GM19372 (cell line): ENCODE results near the gene TSC2.
"Not testable (repeated sequence)": the region's sequence is repeated elsewhere in the genome, so short reads cannot be mapped to it uniquely, and the experiment has no call there.

Experiments used
- ATAC-seq: cut with Tn5 transposase; IDR thresholded peaks from one replicate; pipeline ENCODE4 v1.9.1; 2021; ENCODE audit warnings: mild to moderate bottlenecking, low read depth, moderate library complexity; ENCODE audit not compliant: unreplicated experiment

The TSC2 gene

GRCh38 chr16:2095918-2096582, 48.3 kb downstream of the TSC2 start:
- no peak for ATAC-seq

GRCh38 chr16:2096853-2097595, 49.2 kb downstream of the TSC2 start:
- no peak for ATAC-seq

- ATAC-seq, result not testable (repeated sequence)
Observed at GRCh38 chr16:2097689-2098088, 49.9 kb downstream of the TSC2 start.

GRCh38 chr16:2101581-2101980, 53.8 kb downstream of the TSC2 start:
- ATAC-seq, result not testable (repeated sequence)

- no peak for ATAC-seq
Observed at GRCh38 chr16:2102471-2102870, 54.7 kb downstream of the TSC2 start.

- not testable (repeated sequence) for ATAC-seq
Observed at GRCh38 chr16:2104464-2104863, 56.7 kb downstream of the TSC2 start.

GRCh38 chr16:2105291-2105690, 57.5 kb downstream of the TSC2 start:
- not testable (repeated sequence) for ATAC-seq

GRCh38 chr16:2105769-2106168, 58.0 kb downstream of the TSC2 start:
- ATAC-seq, result not testable (repeated sequence)

GRCh38 chr16:2106211-2106610, 58.4 kb downstream of the TSC2 start:
- ATAC-seq, result not testable (repeated sequence)

GRCh38 chr16:2107121-2107790, 59.5 kb downstream of the TSC2 start:
- ATAC-seq, result not testable (repeated sequence)

- ATAC-seq, result not testable (repeated sequence)
Observed at GRCh38 chr16:2107791-2108125, 60.0 kb downstream of the TSC2 start.

GRCh38 chr16:2108446-2109270, 60.9 kb downstream of the TSC2 start:
- not testable (repeated sequence) for ATAC-seq

- not testable (repeated sequence) for ATAC-seq
Observed at GRCh38 chr16:2109271-2109580, 61.4 kb downstream of the TSC2 start.

- not testable (repeated sequence) for ATAC-seq
Observed at GRCh38 chr16:2109872-2110271, 62.1 kb downstream of the TSC2 start.

GRCh38 chr16:2110332-2111008, 62.7 kb downstream of the TSC2 start:
- ATAC-seq, result not testable (repeated sequence)

- not testable (repeated sequence) for ATAC-seq
Observed at GRCh38 chr16:2111009-2111353, 63.2 kb downstream of the TSC2 start.

GRCh38 chr16:2111412-2112335, 63.9 kb downstream of the TSC2 start:
- not testable (repeated sequence) for ATAC-seq

GRCh38 chr16:2112539-2113106, 64.8 kb downstream of the TSC2 start:
- not testable (repeated sequence) for ATAC-seq

- not testable (repeated sequence) for ATAC-seq
Observed at GRCh38 chr16:2114225-2114624, 66.4 kb downstream of the TSC2 start.
